ENCODE data around the gene LMNTD2. TPM values are rescaled to one million over a fixed set of nuclear protein-coding genes. Genes with fewer than 3 reads are reported as not detected.
A peak's percentile ranks its signal among the peaks of the same experiment; 100 is the strongest.

Gene LMNTD2
- total RNA-seq, 1 donor from 2014 or later: 1.1 TPM

- H3K4me1 Mint-ChIP-seq: no peaks in the 10 kb centered on the region
- no peaks in the 10 kb centered on the region for H3F3A ChIP-seq (ENCODE audit: low read depth)
- H3K36me3 Mint-ChIP-seq: peaks cover 25% of the 10 kb centered on the region
- no peak for TF ChIP-seq EZH2phosphoT487 (IDR thresholded peaks at IDR 0.05)
- no peak for TF ChIP-seq CTCF (IDR thresholded peaks at IDR 0.05)
- no peak for TF ChIP-seq EZH2 (IDR thresholded peaks at IDR 0.05)
- no peak overlapping the region for H3K27ac ChIP-seq
- H3K27ac Mint-ChIP-seq: no peak overlapping the region
- H3K4me2 ChIP-seq: no peak overlapping the region
- no peak for DNase-seq (ENCODE audit: low spot score)
- H3K4me3 Mint-ChIP-seq: no peak overlapping the region
- H3K36me3 ChIP-seq: no peaks in the 10 kb centered on the region
- no peaks in the 10 kb centered on the region for H3K9me3 Mint-ChIP-seq
- no peak overlapping the region for H3K4me3 ChIP-seq
- no peak overlapping the region for H2AFZ ChIP-seq (replicated peaks)
- peaks cover 27% of the 10 kb centered on the region for H4K20me1 ChIP-seq (ENCODE audit: low read depth)
- H3K27me3 ChIP-seq: no peaks in the 10 kb centered on the region
- H3K79me2 ChIP-seq (ENCODE audit: low read depth): peaks cover 25% of the 10 kb centered on the region
- H3K27me3 Mint-ChIP-seq (ENCODE audit: insufficient read depth, low read depth): peaks cover 7% of the 10 kb centered on the region
- no peaks in the 10 kb centered on the region for H3K4me1 ChIP-seq
- H3K9ac ChIP-seq: no peak overlapping the region
- H3K9me3 ChIP-seq (ENCODE audit: low read depth): no peaks in the 10 kb centered on the region
These were observed 27.4 kb upstream of the LMNTD2 start for GRCh38 chr11:587978-588380.

GRCh38 chr11:587546-587945 is 27.0 kb upstream of the LMNTD2 start:
- peak overlapping the region; percentile 50 for H3K27ac Mint-ChIP-seq
- no peaks in the 10 kb centered on the region for H3K4me1 Mint-ChIP-seq
- Histone ChIP-seq H3K27me3 (no peaks in the 10 kb centered on the region), H3K9ac (no peak overlapping the region), H3K4me1 (no peaks in the 10 kb centered on the region), H4K20me1 (ENCODE audit: low read depth) (peaks cover 30% of the 10 kb centered on the region), H3K36me3 (no peaks in the 10 kb centered on the region), H3K4me3 (no peak overlapping the region), H2AFZ (replicated peaks) (no peak overlapping the region), H3K4me2 (no peak overlapping the region), H3K79me2 (ENCODE audit: low read depth) (peaks cover 29% of the 10 kb centered on the region), H3F3A (ENCODE audit: low read depth) (no peaks in the 10 kb centered on the region), H3K27ac (no peak overlapping the region), H3K9me3 (ENCODE audit: low read depth) (no peaks in the 10 kb centered on the region)
- TF ChIP-seq EZH2 (IDR thresholded peaks at IDR 0.05): no peak
- TF ChIP-seq EZH2phosphoT487 (IDR thresholded peaks at IDR 0.05): no peak
- no peak for TF ChIP-seq CTCF (IDR thresholded peaks at IDR 0.05)
- DNase-seq (ENCODE audit: low spot score): no peak
- H3K36me3 Mint-ChIP-seq: peaks cover 24% of the 10 kb centered on the region
- H3K27me3 Mint-ChIP-seq (ENCODE audit: insufficient read depth, low read depth): peaks cover 6% of the 10 kb centered on the region
- H3K9me3 Mint-ChIP-seq: no peaks in the 10 kb centered on the region
- H3K4me3 Mint-ChIP-seq: no peak overlapping the region

GRCh38 chr11:586376-587316 is 26.1 kb upstream of the LMNTD2 start:
- H3K79me2 ChIP-seq (ENCODE audit: low read depth): peaks cover 37% of the 10 kb centered on the region

More at GRCh38 chr11:586376-587316, 26.1 kb upstream of the LMNTD2 start:
- Mint-ChIP-seq H3K4me3 (no peak overlapping the region), H3K27ac (peak overlapping the region; percentile 64), H3K9me3 (no peaks in the 10 kb centered on the region), H3K27me3 (ENCODE audit: insufficient read depth, low read depth) (peaks cover 6% of the 10 kb centered on the region), H3K36me3 (peaks cover 24% of the 10 kb centered on the region), H3K4me1 (no peaks in the 10 kb centered on the region)
- no peaks in the 10 kb centered on the region for H3F3A ChIP-seq (ENCODE audit: low read depth)
- H3K4me3 ChIP-seq: no peak overlapping the region
- no peak for TF ChIP-seq EZH2phosphoT487 (IDR thresholded peaks at IDR 0.05)
- no peak for TF ChIP-seq EZH2 (IDR thresholded peaks at IDR 0.05)
- no peak for TF ChIP-seq CTCF (IDR thresholded peaks at IDR 0.05)
- H2AFZ ChIP-seq (replicated peaks): no peak overlapping the region
- no peaks in the 10 kb centered on the region for H3K9me3 ChIP-seq (ENCODE audit: low read depth)
- H3K27ac ChIP-seq: no peak overlapping the region
- no peaks in the 10 kb centered on the region for H3K4me1 ChIP-seq
- no peaks in the 10 kb centered on the region for H3K27me3 ChIP-seq
- H3K36me3 ChIP-seq: no peaks in the 10 kb centered on the region
- DNase-seq (ENCODE audit: low spot score): no peak
- peaks cover 36% of the 10 kb centered on the region for H4K20me1 ChIP-seq (ENCODE audit: low read depth)
- no peak overlapping the region for H3K9ac ChIP-seq
- no peak overlapping the region for H3K4me2 ChIP-seq

Measured in neural progenitor cell (in vitro differentiated cells).